Measurements from ENCODE around the gene SASH1. TPM values are rescaled to one million over a fixed set of nuclear protein-coding genes. Genes with fewer than 3 reads are reported as not detected.

The SASH1 gene
- total RNA-seq, 1 donor from 2014 or later: 15.5 TPM

DNA sequence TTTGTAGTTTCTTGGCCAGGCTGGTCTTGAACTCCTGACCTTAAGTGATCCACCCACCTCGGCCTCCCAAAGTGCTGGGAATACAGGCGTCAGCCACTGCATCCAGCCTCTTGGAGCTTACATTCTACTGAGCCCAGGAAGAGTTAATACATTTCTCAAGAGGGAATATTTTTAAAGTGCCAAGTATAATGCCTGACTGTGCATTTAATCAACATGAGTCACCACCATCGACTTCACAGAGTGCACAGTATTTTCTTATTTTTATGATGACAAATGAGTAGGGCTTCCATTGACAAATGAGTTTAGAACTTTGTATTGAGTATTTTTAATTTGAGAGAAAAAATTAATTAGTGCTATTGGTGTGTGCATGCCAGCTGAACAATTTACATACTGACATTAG lies 72.2 kb downstream of the SASH1 start:
- Mint-ChIP-seq H3K9me3 (ENCODE audit: unreplicated experiment) (no peaks in the 10 kb centered on the region), H3K4me3 (ENCODE audit: unreplicated experiment) (no peak overlapping the region), H3K4me1 (ENCODE audit: low read depth, unreplicated experiment) (peaks cover 3% of the 10 kb centered on the region), H3K36me3 (ENCODE audit: low read depth, unreplicated experiment) (no peaks in the 10 kb centered on the region), H3K27ac (ENCODE audit: unreplicated experiment) (no peak overlapping the region), H3K27me3 (ENCODE audit: low read depth, unreplicated experiment) (no peaks in the 10 kb centered on the region)
- H3K4me1 ChIP-seq (ENCODE audit: insufficient read depth, low read length): peaks cover 14% of the 10 kb centered on the region
- H3K4me2 ChIP-seq (ENCODE audit: low read length): peak overlapping the region; percentile 44
- no peaks in the 10 kb centered on the region for H3K27me3 ChIP-seq (ENCODE audit: insufficient read depth, low read length)
- no peak overlapping the region for H3K27ac ChIP-seq (ENCODE audit: low read depth, low read length)
- no peaks in the 10 kb centered on the region for H3K9me3 ChIP-seq (ENCODE audit: insufficient read depth, low read depth, low read length)
- no peak overlapping the region for H3K4me3 ChIP-seq (ENCODE audit: insufficient read depth, low read depth, low read length)
- FAIRE-seq (peak; percentile 39), DNase-seq (ENCODE audit: low read depth) (peak; percentile 85)
- no peaks in the 10 kb centered on the region for H3K36me3 ChIP-seq (ENCODE audit: insufficient read depth, low read length)
- H3K9ac ChIP-seq (ENCODE audit: low read length): no peak overlapping the region
- no peak overlapping the region for H2AFZ ChIP-seq (ENCODE audit: low read depth, low read length)
- TF ChIP-seq, protein P1, sequence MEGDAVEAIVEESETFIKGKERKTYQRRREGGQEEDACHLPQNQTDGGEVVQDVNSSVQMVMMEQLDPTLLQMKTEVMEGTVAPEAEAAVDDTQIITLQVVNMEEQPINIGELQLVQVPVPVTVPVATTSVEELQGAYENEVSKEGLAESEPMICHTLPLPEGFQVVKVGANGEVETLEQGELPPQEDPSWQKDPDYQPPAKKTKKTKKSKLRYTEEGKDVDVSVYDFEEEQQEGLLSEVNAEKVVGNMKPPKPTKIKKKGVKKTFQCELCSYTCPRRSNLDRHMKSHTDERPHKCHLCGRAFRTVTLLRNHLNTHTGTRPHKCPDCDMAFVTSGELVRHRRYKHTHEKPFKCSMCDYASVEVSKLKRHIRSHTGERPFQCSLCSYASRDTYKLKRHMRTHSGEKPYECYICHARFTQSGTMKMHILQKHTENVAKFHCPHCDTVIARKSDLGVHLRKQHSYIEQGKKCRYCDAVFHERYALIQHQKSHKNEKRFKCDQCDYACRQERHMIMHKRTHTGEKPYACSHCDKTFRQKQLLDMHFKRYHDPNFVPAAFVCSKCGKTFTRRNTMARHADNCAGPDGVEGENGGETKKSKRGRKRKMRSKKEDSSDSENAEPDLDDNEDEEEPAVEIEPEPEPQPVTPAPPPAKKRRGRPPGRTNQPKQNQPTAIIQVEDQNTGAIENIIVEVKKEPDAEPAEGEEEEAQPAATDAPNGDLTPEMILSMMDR (IDR thresholded peaks at IDR 0.05; ENCODE audit: insufficient read depth, low read depth, low read length): no peak
- TF ChIP-seq EZH2 (IDR thresholded peaks at IDR 0.05; ENCODE audit: insufficient read depth, low read length): no peak
- no peaks in the 10 kb centered on the region for H4K20me1 ChIP-seq (ENCODE audit: insufficient read depth, low read length)
- H3K79me2 ChIP-seq (ENCODE audit: insufficient read depth, low read length): no peaks in the 10 kb centered on the region

DNA sequence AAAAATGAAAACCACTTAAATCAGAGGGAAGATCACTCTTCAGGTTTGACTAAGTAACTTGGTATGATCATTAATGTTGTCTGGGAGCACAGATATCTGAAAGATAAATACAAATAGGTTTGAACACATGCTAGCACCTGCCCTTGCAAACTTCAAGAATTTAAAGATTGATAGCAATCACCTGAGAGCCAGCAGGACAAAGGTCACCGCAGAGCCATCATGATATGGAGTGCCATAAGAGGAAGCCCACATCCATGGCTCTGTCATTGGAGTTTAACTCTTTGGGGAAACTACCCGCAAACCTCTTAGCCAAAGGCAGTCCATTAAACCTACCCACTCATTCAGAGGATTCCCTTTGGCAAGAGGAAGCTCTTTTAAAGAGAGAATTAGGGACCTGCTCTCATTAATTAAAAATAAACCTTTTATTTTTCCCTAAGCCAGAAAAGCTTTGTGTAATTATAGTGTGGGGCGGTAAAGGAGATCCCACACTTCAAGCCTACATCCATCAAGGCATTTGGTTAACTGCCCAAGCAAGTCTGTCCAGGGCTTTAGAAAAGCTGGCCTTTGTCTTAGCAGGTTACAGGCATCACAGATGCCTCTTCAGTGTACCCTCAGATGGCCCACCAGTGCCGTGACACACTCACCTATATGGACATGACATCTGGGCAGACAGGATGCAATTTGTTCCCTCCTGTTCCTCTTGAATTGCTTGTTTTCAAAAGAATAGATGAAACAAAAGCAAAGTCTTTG lies 73.0 kb downstream of the SASH1 start:
- TF ChIP-seq, protein P1 (IDR thresholded peaks at IDR 0.05; ENCODE audit: insufficient read depth, low read depth, low read length): no peak
- TF ChIP-seq EZH2 (IDR thresholded peaks at IDR 0.05; ENCODE audit: insufficient read depth, low read length): no peak
- Mint-ChIP-seq H3K27me3 (ENCODE audit: low read depth, unreplicated experiment) (no peaks in the 10 kb centered on the region), H3K36me3 (ENCODE audit: low read depth, unreplicated experiment) (no peaks in the 10 kb centered on the region), H3K27ac (ENCODE audit: unreplicated experiment) (no peak overlapping the region), H3K4me1 (ENCODE audit: low read depth, unreplicated experiment) (peaks cover 3% of the 10 kb centered on the region), H3K9me3 (ENCODE audit: unreplicated experiment) (no peaks in the 10 kb centered on the region), H3K4me3 (ENCODE audit: unreplicated experiment) (no peak overlapping the region)
- Histone ChIP-seq H3K9ac (ENCODE audit: low read length) (no peak overlapping the region), H3K79me2 (ENCODE audit: insufficient read depth, low read length) (no peaks in the 10 kb centered on the region), H2AFZ (ENCODE audit: low read depth, low read length) (no peak overlapping the region), H3K4me1 (ENCODE audit: insufficient read depth, low read length) (peaks cover 14% of the 10 kb centered on the region), H3K27me3 (ENCODE audit: insufficient read depth, low read length) (no peaks in the 10 kb centered on the region), H3K27ac (ENCODE audit: low read depth, low read length) (no peak overlapping the region), H3K9me3 (ENCODE audit: insufficient read depth, low read depth, low read length) (no peaks in the 10 kb centered on the region), H3K36me3 (ENCODE audit: insufficient read depth, low read length) (no peaks in the 10 kb centered on the region), H4K20me1 (ENCODE audit: insufficient read depth, low read length) (no peaks in the 10 kb centered on the region), H3K4me3 (ENCODE audit: insufficient read depth, low read depth, low read length) (no peak overlapping the region), H3K4me2 (ENCODE audit: low read length) (no peak overlapping the region)
- FAIRE-seq: no peak
- no peak for DNase-seq (ENCODE audit: low read depth)

DNA sequence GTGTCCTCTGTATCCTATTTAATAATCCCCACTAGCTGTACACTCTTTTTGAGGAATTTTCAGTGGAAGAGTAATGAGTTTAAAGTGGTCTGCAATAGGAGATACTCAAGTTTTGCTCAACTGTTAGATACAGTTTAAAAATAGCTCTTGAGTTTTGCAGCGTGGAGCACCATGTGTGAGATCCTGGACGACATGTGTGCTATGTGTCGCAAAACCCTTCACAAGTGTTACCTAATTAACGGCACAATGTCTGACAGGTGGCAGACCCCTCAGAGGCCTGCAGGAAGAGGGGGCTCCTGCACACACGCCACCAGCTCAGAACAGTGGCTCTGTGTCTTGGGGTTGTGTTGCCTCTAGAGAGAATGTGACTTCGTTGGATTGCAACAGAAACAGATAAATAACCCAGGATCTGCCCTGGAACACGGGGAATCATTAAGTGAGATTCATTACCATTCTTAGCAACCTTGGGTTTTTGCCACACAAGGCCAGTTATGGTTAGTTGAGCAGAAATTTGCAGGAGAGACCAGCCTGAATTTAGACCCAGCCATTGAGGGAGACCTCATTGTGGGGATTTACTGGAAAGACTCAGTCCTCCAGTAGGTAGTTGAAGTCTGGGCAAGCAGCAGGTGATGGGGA lies 73.8 kb downstream of the SASH1 start:
- H3K36me3 ChIP-seq (ENCODE audit: insufficient read depth, low read length): no peaks in the 10 kb centered on the region
- H4K20me1 ChIP-seq (ENCODE audit: insufficient read depth, low read length): no peaks in the 10 kb centered on the region
- no peak overlapping the region for H2AFZ ChIP-seq (ENCODE audit: low read depth, low read length)
- no peaks in the 10 kb centered on the region for H3K9me3 ChIP-seq (ENCODE audit: insufficient read depth, low read depth, low read length)
- H3K4me3 ChIP-seq (ENCODE audit: insufficient read depth, low read depth, low read length): no peak overlapping the region
- H3K27ac ChIP-seq (ENCODE audit: low read depth, low read length): no peak overlapping the region
- no peaks in the 10 kb centered on the region for H3K36me3 Mint-ChIP-seq (ENCODE audit: low read depth, unreplicated experiment)
- no peaks in the 10 kb centered on the region for H3K79me2 ChIP-seq (ENCODE audit: insufficient read depth, low read length)
- H3K4me2 ChIP-seq (ENCODE audit: low read length): no peak overlapping the region
- no peaks in the 10 kb centered on the region for H3K27me3 Mint-ChIP-seq (ENCODE audit: low read depth, unreplicated experiment)
- H3K4me1 Mint-ChIP-seq (ENCODE audit: low read depth, unreplicated experiment): peaks cover 3% of the 10 kb centered on the region
- no peaks in the 10 kb centered on the region for H3K27me3 ChIP-seq (ENCODE audit: insufficient read depth, low read length)
- no peaks in the 10 kb centered on the region for H3K9me3 Mint-ChIP-seq (ENCODE audit: unreplicated experiment)
- H3K9ac ChIP-seq (ENCODE audit: low read length): no peak overlapping the region
- no peak overlapping the region for H3K4me3 Mint-ChIP-seq (ENCODE audit: unreplicated experiment)
- TF ChIP-seq, protein P1 (IDR thresholded peaks at IDR 0.05; ENCODE audit: insufficient read depth, low read depth, low read length): no peak
- TF ChIP-seq EZH2 (IDR thresholded peaks at IDR 0.05; ENCODE audit: insufficient read depth, low read length): no peak
- FAIRE-seq: no peak
- no peak for DNase-seq (ENCODE audit: low read depth)
- peaks cover 14% of the 10 kb centered on the region for H3K4me1 ChIP-seq (ENCODE audit: insufficient read depth, low read length)
- no peak overlapping the region for H3K27ac Mint-ChIP-seq (ENCODE audit: unreplicated experiment)

All from astrocyte (in vitro differentiated cells and primary cell).